H1 (cell line): Measurements from ENCODE around the gene FAM227B.

Source experiments
- CTCF ChIP-seq, 3 experiments: IDR thresholded peaks; 1 replicate in 2 of 3; 2 replicates in 1 of 3; pipeline versions ENCODE4 v1.5.1 to v1.6.1; 2011; ENCODE audit warnings: low read length in 3 of 3, mild to moderate bottlenecking in 3 of 3, inconsistent platforms in 2 of 3, low read depth in 1 of 3, moderate library complexity in 1 of 3; ENCODE audit not compliant: insufficient read depth in 1 of 3; ENCODE audit errors: control extremely low read depth in 1 of 3
- EZH2 ChIP-seq: fragments of 200-600 bp; sonication (generic); IDR thresholded peaks from 2 replicates; pipeline ENCODE4 v1.7.1; 2012; ENCODE audit warnings: low read depth, mild to moderate bottlenecking, moderate library complexity, low read length, inconsistent platforms; ENCODE audit not compliant: severe bottlenecking
- JUND ChIP-seq: IDR thresholded peaks from 2 replicates; pipeline ENCODE4 v1.6.1; 2011; ENCODE audit warnings: mild to moderate bottlenecking, improper control_type of control experiment, low read length
- NRF1 ChIP-seq: IDR thresholded peaks from 2 replicates; pipeline ENCODE4 v1.6.1; 2011; ENCODE audit warnings: mild to moderate bottlenecking, low read depth, low read length, improper control_type of control experiment
- POLR2AphosphoS5 ChIP-seq: IDR thresholded peaks from 2 replicates; pipeline ENCODE4 v1.6.1; 2011; ENCODE audit warnings: low read depth, low read length
- RAD21 ChIP-seq, 2 experiments: IDR thresholded peaks in 1 of 2; conservative IDR thresholded peaks in 1 of 2; 2 replicates each; pipeline ENCODE4 v1.6.1; 2011; ENCODE audit warnings: low read depth in 2 of 2, low read length in 2 of 2, improper control_type of control experiment in 1 of 2, inconsistent platforms in 1 of 2, mild to moderate bottlenecking in 1 of 2, moderate library complexity in 1 of 2
- RBBP5 ChIP-seq: IDR thresholded peaks from 2 replicates; pipeline ENCODE4 v1.7.1; 2012; ENCODE audit warnings: low read depth, mild to moderate bottlenecking, inconsistent platforms, low read length, moderate library complexity, borderline replicate concordance
- RNF2 ChIP-seq: fragments of 200-900, 300-1000 bp; sonication (generic); IDR thresholded peaks from 2 replicates; pipeline ENCODE4 v1.7.1; 2016; ENCODE audit warnings: borderline replicate concordance, low read depth, mild to moderate bottlenecking, antibody characterized with exemption, low read length; ENCODE audit not compliant: poor library complexity, severe bottlenecking; ENCODE audit errors: missing control alignments
- SP2 ChIP-seq: IDR thresholded peaks from 2 replicates; pipeline ENCODE4 v1.6.1; 2012; ENCODE audit warnings: mild to moderate bottlenecking, low read length, inconsistent platforms
- TAF1 ChIP-seq: IDR thresholded peaks from 2 replicates; pipeline ENCODE4 v1.6.1; 2011; ENCODE audit warnings: mild to moderate bottlenecking, low read depth, low read length
- YY1 ChIP-seq: IDR thresholded peaks from 2 replicates; pipeline ENCODE4 v1.6.1; 2011; ENCODE audit warnings: low read depth, mild to moderate bottlenecking, low read length
- TF ChIP-seq, protein P1 (sequence below): IDR thresholded peaks from 2 replicates; pipeline ENCODE4 v1.6.1; 2012; ENCODE audit warnings: inconsistent platforms
- TF ChIP-seq, protein P2 (sequence below): IDR thresholded peaks from 2 replicates; pipeline ENCODE4 v1.6.1; 2011; ENCODE audit warnings: low read depth, mild to moderate bottlenecking, low read length; ENCODE audit not compliant: insufficient read depth

- TF ChIP-seq EZH2 (no peak), CTCF (IDR thresholded peaks at IDR 0.05; ENCODE audit: control extremely low read depth in 1 of 3, insufficient read depth in 1 of 3, low read depth in 1 of 3, low read length in 3 of 3) (no peak), YY1 (no peak), POLR2AphosphoS5 (no peak), RAD21 (IDR thresholded peaks at IDR 0.05 in 1 of 2, conservative IDR thresholded peaks at IDR 0.05 in 1 of 2; ENCODE audit: low read depth in 2 of 2, low read length in 2 of 2) (no peak), JUND (no peak), SP2 (no peak), TAF1 (no peak), RNF2 (no peak), RBBP5 (no peak), NRF1 (no peak)
- TF ChIP-seq, protein P1, sequence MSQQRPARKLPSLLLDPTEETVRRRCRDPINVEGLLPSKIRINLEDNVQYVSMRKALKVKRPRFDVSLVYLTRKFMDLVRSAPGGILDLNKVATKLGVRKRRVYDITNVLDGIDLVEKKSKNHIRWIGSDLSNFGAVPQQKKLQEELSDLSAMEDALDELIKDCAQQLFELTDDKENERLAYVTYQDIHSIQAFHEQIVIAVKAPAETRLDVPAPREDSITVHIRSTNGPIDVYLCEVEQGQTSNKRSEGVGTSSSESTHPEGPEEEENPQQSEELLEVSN: no peak
- TF ChIP-seq, protein P2, sequence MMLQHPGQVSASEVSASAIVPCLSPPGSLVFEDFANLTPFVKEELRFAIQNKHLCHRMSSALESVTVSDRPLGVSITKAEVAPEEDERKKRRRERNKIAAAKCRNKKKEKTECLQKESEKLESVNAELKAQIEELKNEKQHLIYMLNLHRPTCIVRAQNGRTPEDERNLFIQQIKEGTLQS: no peak
Measured at GRCh38 chr15:49441816-49442215, 178.8 kb downstream of the FAM227B start.
